Measurements from ENCODE around the gene EN2.

DNA sequence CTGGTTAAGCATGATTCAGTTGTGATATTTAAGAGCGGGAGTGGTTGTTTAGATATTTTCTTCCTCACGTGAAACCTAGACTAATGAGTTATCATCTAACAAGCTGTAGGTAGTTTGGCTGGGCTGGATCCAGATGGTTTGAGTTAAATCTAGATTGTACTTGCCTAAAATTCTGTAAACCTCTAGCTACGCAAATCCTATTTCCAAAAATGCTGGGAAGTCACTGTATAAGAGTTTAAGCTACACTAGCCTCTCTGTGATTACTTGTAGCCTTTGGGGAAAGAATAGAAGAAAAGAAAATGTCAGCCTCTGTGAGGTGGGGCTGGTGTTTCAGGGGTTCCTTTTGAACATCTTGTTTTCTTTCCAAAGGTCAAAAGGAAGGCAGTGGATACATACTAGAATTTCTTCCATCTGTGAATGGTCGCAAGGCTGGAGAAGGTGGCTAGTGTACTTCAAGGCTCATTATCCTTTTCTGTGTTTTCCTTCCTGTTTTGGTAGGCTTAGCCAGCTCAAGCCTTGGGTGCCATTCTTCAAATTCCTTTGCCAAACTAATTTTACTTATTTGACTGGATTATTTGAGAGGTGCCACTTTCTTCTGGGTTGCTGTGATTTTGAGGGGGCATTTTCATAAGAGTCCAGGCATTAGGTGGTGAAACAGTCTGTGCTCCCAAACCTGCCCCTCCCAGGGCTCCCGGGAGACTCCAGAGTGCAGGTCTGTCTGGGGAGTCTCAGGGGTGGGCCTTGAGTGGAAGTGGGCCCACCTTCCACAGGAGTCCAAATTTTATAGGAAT is 5.2 kb upstream of the EN2 start:
- TF ChIP-seq, protein P1, sequence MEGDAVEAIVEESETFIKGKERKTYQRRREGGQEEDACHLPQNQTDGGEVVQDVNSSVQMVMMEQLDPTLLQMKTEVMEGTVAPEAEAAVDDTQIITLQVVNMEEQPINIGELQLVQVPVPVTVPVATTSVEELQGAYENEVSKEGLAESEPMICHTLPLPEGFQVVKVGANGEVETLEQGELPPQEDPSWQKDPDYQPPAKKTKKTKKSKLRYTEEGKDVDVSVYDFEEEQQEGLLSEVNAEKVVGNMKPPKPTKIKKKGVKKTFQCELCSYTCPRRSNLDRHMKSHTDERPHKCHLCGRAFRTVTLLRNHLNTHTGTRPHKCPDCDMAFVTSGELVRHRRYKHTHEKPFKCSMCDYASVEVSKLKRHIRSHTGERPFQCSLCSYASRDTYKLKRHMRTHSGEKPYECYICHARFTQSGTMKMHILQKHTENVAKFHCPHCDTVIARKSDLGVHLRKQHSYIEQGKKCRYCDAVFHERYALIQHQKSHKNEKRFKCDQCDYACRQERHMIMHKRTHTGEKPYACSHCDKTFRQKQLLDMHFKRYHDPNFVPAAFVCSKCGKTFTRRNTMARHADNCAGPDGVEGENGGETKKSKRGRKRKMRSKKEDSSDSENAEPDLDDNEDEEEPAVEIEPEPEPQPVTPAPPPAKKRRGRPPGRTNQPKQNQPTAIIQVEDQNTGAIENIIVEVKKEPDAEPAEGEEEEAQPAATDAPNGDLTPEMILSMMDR (conservative IDR thresholded peaks at IDR 0.05) = no peak
- TF ChIP-seq EZH2 (IDR thresholded peaks at IDR 0.05; ENCODE audit: low read depth) = no peak
